Measurements from ENCODE around the gene TMEM72.

The TMEM72 gene

GRCh38 chr10:44925811-44926750 is 14.9 kb downstream of the TMEM72 start:
- TF ChIP-seq, protein P1, sequence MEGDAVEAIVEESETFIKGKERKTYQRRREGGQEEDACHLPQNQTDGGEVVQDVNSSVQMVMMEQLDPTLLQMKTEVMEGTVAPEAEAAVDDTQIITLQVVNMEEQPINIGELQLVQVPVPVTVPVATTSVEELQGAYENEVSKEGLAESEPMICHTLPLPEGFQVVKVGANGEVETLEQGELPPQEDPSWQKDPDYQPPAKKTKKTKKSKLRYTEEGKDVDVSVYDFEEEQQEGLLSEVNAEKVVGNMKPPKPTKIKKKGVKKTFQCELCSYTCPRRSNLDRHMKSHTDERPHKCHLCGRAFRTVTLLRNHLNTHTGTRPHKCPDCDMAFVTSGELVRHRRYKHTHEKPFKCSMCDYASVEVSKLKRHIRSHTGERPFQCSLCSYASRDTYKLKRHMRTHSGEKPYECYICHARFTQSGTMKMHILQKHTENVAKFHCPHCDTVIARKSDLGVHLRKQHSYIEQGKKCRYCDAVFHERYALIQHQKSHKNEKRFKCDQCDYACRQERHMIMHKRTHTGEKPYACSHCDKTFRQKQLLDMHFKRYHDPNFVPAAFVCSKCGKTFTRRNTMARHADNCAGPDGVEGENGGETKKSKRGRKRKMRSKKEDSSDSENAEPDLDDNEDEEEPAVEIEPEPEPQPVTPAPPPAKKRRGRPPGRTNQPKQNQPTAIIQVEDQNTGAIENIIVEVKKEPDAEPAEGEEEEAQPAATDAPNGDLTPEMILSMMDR (IDR thresholded peaks at IDR 0.05; ENCODE audit: low read depth, low read length): no peak
- no peak for DNase-seq (ENCODE audit: extremely low read depth, low read depth)

- TF ChIP-seq, protein P1 (IDR thresholded peaks at IDR 0.05; ENCODE audit: low read depth, low read length): no peak
- DNase-seq (ENCODE audit: extremely low read depth, low read depth): no peak
These were observed 15.7 kb downstream of the TMEM72 start for GRCh38 chr10:44926751-44927351.

- no peak for DNase-seq (ENCODE audit: extremely low read depth, low read depth)
- TF ChIP-seq, protein P1 (IDR thresholded peaks at IDR 0.05; ENCODE audit: low read depth, low read length): no peak
These were observed 16.2 kb downstream of the TMEM72 start for GRCh38 chr10:44927352-44927751.

GRCh38 chr10:44928462-44928861 is 17.3 kb downstream of the TMEM72 start:
- TF ChIP-seq, protein P1 (IDR thresholded peaks at IDR 0.05; ENCODE audit: low read depth, low read length): no peak
- DNase-seq (ENCODE audit: extremely low read depth, low read depth): no peak

DNA sequence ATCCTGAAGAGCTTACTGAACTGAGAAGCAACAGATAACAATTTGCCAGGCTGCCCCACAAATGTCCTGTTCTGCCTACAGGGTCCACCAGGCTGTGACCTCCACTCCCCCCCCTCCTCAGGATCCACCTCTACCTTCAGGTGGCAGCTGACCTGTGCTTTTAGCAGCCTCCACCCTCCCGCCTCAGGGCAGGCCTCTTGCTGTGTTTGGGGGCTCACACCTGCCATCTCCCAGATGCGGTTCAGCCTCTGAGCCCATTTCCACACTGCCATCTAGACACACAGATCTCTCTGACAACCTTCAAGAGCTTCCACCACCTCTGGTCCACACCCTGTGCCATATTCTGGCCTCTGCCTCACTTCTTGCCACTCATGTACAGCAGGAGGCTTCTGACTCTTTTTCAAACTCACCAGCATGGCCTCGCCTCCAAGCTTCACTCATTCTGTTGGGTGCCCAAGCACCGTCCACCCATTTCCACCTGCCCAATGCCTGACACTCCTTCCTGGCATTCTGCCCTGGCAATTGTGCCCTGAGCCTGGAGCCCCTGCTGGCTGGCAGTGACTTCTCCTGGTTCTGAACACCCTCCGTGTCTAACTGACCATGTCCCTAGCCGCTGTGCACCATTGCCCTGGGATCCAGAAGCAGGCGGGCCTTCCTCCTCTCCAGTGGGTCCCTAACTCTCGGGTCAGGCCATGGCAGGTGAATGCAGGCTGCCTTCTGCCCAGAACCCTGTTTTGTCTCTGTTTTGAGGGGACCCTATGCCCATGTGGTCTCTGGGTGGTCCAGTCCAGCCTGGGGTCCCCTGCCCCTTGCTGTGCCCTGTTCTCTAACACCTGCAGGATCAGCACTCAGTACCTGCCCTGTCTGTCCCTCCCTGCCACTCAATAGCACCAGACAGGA is 18.5 kb downstream of the TMEM72 start:
- DNase-seq (ENCODE audit: extremely low read depth, low read depth): no peak
- TF ChIP-seq, protein P1 (IDR thresholded peaks at IDR 0.05; ENCODE audit: low read depth, low read length): no peak

DNA sequence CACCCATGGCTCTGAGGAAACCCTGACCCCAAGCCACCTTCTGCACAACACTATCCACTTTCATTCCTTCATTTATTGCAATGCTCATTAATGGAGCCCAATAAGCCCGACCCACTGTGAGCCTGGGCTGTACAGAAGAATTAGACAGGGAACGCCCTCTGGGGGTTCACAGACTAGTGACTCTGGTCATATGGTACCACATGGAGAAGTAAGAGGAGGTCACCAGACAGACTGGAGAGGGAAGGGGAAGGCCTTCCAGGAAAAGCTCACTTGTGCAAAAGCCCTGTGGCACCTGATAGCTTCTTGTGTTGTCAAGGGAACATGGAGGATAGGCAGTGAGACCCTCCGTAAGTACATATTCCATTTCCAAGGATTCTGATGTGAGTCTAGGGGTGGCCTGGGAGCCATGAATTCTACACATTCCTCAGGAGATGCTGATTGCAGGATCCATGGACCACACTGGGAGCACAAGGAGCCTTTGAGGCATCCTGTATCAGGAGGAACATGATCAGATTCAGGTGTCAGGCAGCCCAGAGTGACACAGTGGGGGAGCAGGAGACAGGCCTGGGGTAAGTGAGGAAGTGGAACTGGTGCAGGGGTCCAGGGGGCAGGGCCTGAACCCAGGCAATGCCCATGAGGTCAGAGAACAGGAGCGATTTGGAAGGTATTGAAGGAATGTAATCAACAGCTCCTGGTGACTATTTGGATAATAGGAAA is 19.9 kb downstream of the TMEM72 start:
- DNase-seq (ENCODE audit: extremely low read depth, low read depth): no peak
- TF ChIP-seq, protein P1 (IDR thresholded peaks at IDR 0.05; ENCODE audit: low read depth, low read length): no peak

Data from AG09319 (cell line).